Measurements from ENCODE around the gene PXN. TPM values are rescaled to one million over a fixed set of nuclear protein-coding genes. Genes with fewer than 3 reads are reported as not detected.
"Not testable (repeated sequence)": the region's sequence is repeated elsewhere in the genome, so short reads cannot be mapped to it uniquely, and the experiment has no call there.

The PXN gene
- total and polyA plus RNA-seq, 11 donors: 34.3 to 103 (median 69.9) TPM

DNA sequence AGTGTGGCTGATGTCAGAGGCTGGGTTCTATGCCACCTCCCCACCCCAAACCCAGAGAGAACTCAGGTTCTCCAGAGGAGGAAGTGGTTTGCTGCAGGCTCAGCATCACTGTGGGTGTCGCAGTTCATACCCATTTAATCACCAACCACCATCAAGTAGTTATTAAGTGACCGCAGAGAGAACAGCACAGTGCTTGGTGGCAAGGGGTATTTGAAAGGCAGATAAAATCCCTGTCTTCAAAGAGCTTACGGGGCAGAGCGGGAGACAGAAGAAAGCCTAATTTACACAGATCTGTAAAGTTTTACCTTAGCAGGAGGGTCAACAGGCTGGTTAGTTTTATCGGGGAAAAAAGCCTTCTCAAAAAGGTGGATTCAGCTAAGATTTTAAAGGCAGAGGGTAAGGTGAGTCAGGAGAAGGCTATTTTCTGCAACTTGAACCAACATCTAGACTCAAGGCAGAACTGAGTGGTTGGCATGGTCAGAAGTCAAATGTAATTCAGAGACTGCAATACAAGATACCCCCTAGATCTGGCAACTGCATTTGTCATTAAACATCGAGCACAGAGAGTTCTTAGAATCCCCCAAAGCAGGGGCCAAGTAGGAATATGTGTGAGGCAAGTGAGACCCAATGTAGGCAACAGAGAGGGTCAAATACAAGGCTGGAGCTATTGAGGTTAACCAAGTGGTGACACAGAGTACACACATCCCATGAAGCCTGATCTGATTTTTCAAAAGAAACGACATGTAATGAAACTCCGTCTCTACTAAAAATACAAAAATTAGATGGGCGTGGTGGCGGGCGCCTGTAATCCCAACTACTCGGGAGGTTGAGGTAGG, 13.2 kb downstream of the PXN start:
- Histone ChIP-seq H3K27me3 (no peaks in the 10 kb centered on the region), H3K36me3 (peaks cover 0 to 13% (median 7%) of the 10 kb centered on the region in 9 donors), H3K27ac (peak overlapping the region; percentile 58 to 97 (median 86)), H3K4me3 (peak overlapping the region in 1 of 12 donors; percentile 28), H3K9me3 (no peaks in the 10 kb centered on the region), H3K4me1 (peaks cover 14 to 99% (median 90%) of the 10 kb centered on the region in 12 donors)
- no peak for DNase-seq
- peak in 1 of 4 donors; percentile 31 for ATAC-seq
- TF ChIP-seq POLR2A (IDR thresholded peaks at IDR 0.05): no peak
- 83 to 86% (median 85%) methylated on average over 12 of the region's 12 CpGs for WGBS, 4 donors
- intact Hi-C loops (cut with DNase I): no loop called here

DNA sequence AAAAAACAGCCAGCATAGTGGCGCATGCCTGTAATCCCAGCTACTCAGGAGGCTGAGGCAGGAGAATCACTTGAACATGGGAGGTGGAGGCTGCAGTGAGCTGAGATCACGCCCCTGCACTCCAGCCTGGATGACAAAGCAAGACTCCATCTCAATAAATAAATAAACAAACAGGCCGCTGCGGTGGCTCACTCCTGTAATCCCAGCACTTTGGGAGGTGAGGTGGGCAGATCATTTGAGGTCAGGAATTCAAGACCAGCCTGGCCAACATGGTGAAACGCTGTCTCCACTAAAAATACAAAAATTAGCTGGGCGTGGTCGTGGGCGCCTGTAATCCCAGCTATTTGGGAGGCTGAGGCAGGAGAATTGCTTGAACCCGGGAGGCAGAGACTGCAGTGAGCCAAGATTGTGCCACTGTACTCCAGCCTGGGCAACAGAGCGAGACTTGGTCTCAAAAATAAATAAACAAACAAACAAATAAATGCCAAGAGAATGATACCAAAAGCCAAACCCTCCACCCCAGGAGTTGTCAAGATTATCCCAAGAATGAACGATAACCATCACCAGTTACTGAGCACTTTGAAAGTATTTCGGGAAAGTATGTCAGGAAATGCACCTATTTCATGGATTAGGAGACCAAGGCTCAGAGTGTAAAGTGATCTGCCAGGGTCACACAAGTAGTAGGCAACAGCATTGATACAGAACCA, 14.0 kb downstream of the PXN start:
- intact Hi-C loops (cut with DNase I); H3K27me3 ChIP-seq; DNase-seq; H3K9me3 ChIP-seq; ATAC-seq: not testable (repeated sequence)
- Histone ChIP-seq H3K4me3 (peak overlapping the region in 1 of 12 donors; percentile 28), H3K4me1 (peaks cover 9 to 99% (median 89%) of the 10 kb centered on the region in 12 donors), H3K36me3 (peaks cover 0 to 13% (median 7%) of the 10 kb centered on the region in 9 donors), H3K27ac (peak overlapping the region; percentile 81 to 97 (median 86))
- WGBS, 4 donors: 85 to 92% (median 88%) methylated on average over 12 of the region's 12 CpGs

DNA sequence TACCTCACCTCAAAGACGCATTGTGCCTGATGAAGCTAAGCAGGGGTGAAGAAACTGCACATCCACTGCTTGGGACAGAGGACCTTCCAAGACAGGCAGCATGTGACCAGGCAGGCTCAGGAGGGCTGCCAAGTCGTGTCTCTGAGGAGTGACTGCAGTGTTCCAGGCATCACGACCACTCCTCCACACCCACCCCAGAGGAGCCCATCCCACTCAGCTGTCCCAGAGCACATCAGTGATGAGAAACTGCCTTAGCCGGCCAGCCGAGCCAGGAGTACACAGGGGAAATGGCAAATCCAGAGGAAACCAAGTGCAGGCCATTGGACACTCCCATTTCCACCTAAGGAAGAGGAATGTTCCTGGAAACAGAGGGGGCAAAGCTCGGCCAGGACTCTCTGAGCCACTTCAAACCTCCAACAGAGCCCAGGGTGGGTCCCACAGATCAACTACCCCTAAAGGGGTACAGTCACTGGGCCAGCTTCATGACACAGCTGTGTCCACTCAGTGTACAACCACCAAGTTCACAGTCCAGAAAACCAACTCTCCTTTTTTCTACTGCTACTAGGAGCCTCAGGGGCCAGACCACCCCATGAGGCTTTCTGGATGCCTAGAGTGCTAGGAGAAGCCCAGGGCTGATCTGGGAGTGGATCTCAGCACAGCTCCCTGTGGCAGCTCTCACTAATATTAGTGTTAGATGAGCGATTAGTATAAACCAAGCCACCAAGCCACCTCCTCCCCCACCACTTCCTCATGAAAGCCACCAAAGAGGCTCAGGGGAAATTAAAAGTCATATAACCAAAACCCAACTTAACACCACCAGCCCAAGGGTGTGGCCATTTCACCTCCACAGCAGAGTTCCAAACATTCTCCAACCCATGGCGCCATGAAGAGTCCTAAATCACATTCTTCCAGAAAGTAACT, 15.4 kb downstream of the PXN start:
- TF ChIP-seq, protein P1, sequence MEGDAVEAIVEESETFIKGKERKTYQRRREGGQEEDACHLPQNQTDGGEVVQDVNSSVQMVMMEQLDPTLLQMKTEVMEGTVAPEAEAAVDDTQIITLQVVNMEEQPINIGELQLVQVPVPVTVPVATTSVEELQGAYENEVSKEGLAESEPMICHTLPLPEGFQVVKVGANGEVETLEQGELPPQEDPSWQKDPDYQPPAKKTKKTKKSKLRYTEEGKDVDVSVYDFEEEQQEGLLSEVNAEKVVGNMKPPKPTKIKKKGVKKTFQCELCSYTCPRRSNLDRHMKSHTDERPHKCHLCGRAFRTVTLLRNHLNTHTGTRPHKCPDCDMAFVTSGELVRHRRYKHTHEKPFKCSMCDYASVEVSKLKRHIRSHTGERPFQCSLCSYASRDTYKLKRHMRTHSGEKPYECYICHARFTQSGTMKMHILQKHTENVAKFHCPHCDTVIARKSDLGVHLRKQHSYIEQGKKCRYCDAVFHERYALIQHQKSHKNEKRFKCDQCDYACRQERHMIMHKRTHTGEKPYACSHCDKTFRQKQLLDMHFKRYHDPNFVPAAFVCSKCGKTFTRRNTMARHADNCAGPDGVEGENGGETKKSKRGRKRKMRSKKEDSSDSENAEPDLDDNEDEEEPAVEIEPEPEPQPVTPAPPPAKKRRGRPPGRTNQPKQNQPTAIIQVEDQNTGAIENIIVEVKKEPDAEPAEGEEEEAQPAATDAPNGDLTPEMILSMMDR (IDR thresholded peaks at IDR 0.05): no peak
- TF ChIP-seq POLR2A (IDR thresholded peaks at IDR 0.05): no peak
- H3K27me3 ChIP-seq: no peaks in the 10 kb centered on the region
- 29 to 39% (median 32%) methylated on average over 8 of the region's 8 CpGs for WGBS, 4 donors
- H3K9me3 ChIP-seq: no peaks in the 10 kb centered on the region
- peaks cover 0 to 8% (median 2%) of the 10 kb centered on the region in 9 donors for H3K36me3 ChIP-seq
- intact Hi-C loops (cut with DNase I): loop anchor here in 1 of 10 donors (2.0 kb wide), 1 partner anchor 15 kb away; no protein-coding TSS in a partner anchor
- peak overlapping the region in 11 of 12 donors; percentile 12 to 50 (median 40) for H3K4me3 ChIP-seq
- H3K4me1 ChIP-seq: peaks cover 6 to 99% (median 88%) of the 10 kb centered on the region in 12 donors
- DNase-seq (peak; percentile 81 to 91 (median 89)), ATAC-seq (peak; percentile 78 to 87 (median 80))
- peak overlapping the region; percentile 69 to 97 (median 86) for H3K27ac ChIP-seq

DNA sequence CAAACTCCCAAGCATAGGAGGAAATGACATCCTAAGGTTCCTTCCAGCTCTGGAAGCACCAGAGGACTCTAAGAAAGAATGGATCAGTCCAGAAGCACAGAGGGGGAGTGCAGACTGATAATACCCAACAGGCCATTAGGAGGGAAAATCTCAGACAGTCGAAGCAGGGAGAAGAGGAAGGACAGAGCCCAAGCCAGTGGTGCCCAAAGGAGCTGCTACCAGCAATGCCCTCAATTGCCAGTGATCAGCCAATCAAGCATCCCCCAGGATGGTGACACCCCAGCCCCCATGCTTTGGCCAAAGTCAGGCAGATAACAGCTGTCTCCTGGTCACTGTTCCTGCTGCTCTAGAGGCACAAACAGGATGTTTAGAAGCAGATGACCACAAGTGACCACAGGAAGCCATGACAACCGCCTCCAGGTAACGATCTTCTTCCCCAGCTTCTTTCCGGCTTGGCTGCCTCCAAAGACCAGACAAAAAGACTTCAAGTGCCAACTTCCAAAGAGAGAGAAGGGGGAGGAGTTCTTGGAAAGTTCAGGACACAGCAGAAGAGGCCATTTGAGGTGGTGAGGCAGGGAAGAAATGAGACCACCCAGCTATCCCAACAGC, 16.2 kb downstream of the PXN start:
- peak overlapping the region in 11 of 12 donors; percentile 12 to 50 (median 40) for H3K4me3 ChIP-seq

More for the DNA sequence above, 16.2 kb downstream of the PXN start:
- Histone ChIP-seq H3K36me3 (peaks cover 0 to 3% (median 0%) of the 10 kb centered on the region in 9 donors), H3K27me3 (no peaks in the 10 kb centered on the region), H3K4me1 (peaks cover 5 to 98% (median 87%) of the 10 kb centered on the region in 12 donors), H3K9me3 (no peaks in the 10 kb centered on the region), H3K27ac (peak overlapping the region; percentile 69 to 97 (median 86))
- no peak for TF ChIP-seq POLR2A (IDR thresholded peaks at IDR 0.05)
- TF ChIP-seq, protein P1 (IDR thresholded peaks at IDR 0.05): no peak
- intact Hi-C loops (cut with DNase I): loop anchor here in 1 of 10 donors (2.0 kb wide), 1 partner anchor 15 kb away; no protein-coding TSS in a partner anchor
- DNase-seq (no peak), ATAC-seq (peak in 1 of 4 donors; percentile 38)
- 40 to 57% (median 50%) methylated on average over 4 of the region's 4 CpGs for WGBS, 4 donors
